OCI-LY1 (cell line): Measurements from ENCODE around the gene RNF121.

Experiments used
- H2AFZ ChIP-seq: fragments of 200-600 bp; sonication (generic), shearing (Covaris generic); 2 replicates; pipeline ENCODE4 v1.6.0; 2014; ENCODE audit warnings: antibody characterized with exemption, mild to moderate bottlenecking, low read length
- H3F3A ChIP-seq: fragments of 200-600 bp; sonication (generic), shearing (Covaris generic); 2 replicates; pipeline ENCODE4 v1.6.0; 2014; ENCODE audit warnings: mild to moderate bottlenecking, antibody characterized with exemption, low read length, moderate library complexity; ENCODE audit not compliant: insufficient read depth
- H3K27ac ChIP-seq: fragments of 200-600 bp; sonication (generic); 2 replicates; pipeline ENCODE4 v1.5.1; 2014; ENCODE audit warnings: low read length, mixed run types, mild to moderate bottlenecking, low read depth; ENCODE audit not compliant: poor library complexity, severe bottlenecking
- H3K27me3 ChIP-seq: fragments of 200-600 bp; sonication (generic); 2 replicates; pipeline ENCODE4 v1.6.0; 2014; ENCODE audit warnings: antibody characterized with exemption, mild to moderate bottlenecking, low read length, moderate library complexity; ENCODE audit not compliant: insufficient read depth
- H3K36me3 ChIP-seq: fragments of 200-600 bp; sonication (generic); 2 replicates; pipeline ENCODE4 v1.6.1; 2014; ENCODE audit warnings: mild to moderate bottlenecking, antibody characterized with exemption, low read length, moderate library complexity, mixed read lengths; ENCODE audit not compliant: insufficient read depth
- H3K4me1 ChIP-seq: fragments of 200-600 bp; sonication (generic); 2 replicates; pipeline ENCODE4 v1.5.1; 2014; ENCODE audit warnings: mild to moderate bottlenecking, low read length, moderate library complexity; ENCODE audit not compliant: insufficient read depth, severe bottlenecking
- H3K4me2 ChIP-seq: fragments of 200-600 bp; sonication (generic), shearing (Covaris generic); 2 replicates; pipeline ENCODE4 v1.6.1; 2014; ENCODE audit warnings: low read length
- H3K4me3 ChIP-seq: fragments of 200-600 bp; sonication (generic); 2 replicates; pipeline ENCODE4 v1.5.1; 2014; ENCODE audit warnings: low read length, low read depth, mild to moderate bottlenecking, mixed read lengths; ENCODE audit not compliant: poor library complexity, severe bottlenecking
- H3K79me2 ChIP-seq: fragments of 200-600 bp; shearing (Covaris generic); 2 replicates; pipeline ENCODE4 v1.6.1; 2016; ENCODE audit warnings: mixed run types, low read length, mixed read lengths; ENCODE audit not compliant: insufficient read depth
- H3K9ac ChIP-seq: fragments of 200-600 bp; sonication (generic), shearing (Covaris generic); 2 replicates; pipeline ENCODE4 v1.6.1; 2014; ENCODE audit warnings: mild to moderate bottlenecking, low read length, mixed read lengths
- H3K9me2 ChIP-seq: fragments of 200-600 bp; sonication (generic), shearing (Covaris generic); 2 replicates; pipeline ENCODE4 v1.6.1; 2014; ENCODE audit warnings: low read depth, mild to moderate bottlenecking, low read length, mixed read lengths
- H3K9me3 ChIP-seq: fragments of 200-600 bp; shearing (Covaris generic); 2 replicates; pipeline ENCODE4 v1.6.1; 2014; ENCODE audit warnings: low read length, mixed read lengths
- H4K20me1 ChIP-seq: fragments of 200-600 bp; sonication (generic), shearing (Covaris generic); 2 replicates; pipeline ENCODE4 v1.6.0; 2016; ENCODE audit warnings: mild to moderate bottlenecking, low read length; ENCODE audit not compliant: insufficient read depth
- EZH2 ChIP-seq: fragments of 200-600 bp; sonication (generic), shearing (Covaris generic); IDR thresholded peaks from 2 replicates; pipeline ENCODE4 v1.8.0; 2017; ENCODE audit warnings: borderline replicate concordance, mixed run types, mild to moderate bottlenecking, antibody characterized with exemption, low read length, moderate library complexity, mixed read lengths
- TF ChIP-seq, protein P1 (sequence below): fragments of 200-600 bp; sonication (generic), shearing (Covaris generic); IDR thresholded peaks from 2 replicates; pipeline ENCODE4 v1.5.1; 2017; ENCODE audit warnings: mild to moderate bottlenecking, antibody characterized with exemption, low read length, moderate library complexity, mixed read lengths

The RNF121 gene

DNA sequence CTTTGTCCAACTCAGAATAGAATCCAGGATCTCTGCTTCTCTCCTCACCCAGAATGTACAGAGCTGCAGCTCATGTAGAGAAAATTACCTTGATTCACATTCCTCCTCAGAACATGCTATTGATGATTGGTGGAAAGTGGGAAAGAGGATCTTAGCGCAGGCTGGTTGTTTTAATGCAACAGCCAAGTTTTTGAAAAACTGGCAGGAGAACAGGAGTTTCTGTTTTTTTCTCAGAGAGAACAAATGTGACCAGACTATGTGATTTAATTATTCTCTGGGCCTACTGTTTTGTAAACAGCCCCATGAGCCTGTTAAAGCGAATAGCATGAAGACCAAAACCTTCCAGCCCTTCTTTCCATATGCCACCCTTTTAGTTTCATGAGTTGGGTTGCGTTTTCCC, 50.8 kb downstream of the RNF121 start:
- H3K79me2 ChIP-seq: no peaks in the 10 kb centered on the region
- H3K4me1 ChIP-seq: peaks cover 13% of the 10 kb centered on the region
- H3K9me2 ChIP-seq: no peaks in the 10 kb centered on the region
- H3K9me3 ChIP-seq: no peaks in the 10 kb centered on the region
- H3K4me3 ChIP-seq: no peak overlapping the region
- TF ChIP-seq EZH2: no peak
- TF ChIP-seq, protein P1, sequence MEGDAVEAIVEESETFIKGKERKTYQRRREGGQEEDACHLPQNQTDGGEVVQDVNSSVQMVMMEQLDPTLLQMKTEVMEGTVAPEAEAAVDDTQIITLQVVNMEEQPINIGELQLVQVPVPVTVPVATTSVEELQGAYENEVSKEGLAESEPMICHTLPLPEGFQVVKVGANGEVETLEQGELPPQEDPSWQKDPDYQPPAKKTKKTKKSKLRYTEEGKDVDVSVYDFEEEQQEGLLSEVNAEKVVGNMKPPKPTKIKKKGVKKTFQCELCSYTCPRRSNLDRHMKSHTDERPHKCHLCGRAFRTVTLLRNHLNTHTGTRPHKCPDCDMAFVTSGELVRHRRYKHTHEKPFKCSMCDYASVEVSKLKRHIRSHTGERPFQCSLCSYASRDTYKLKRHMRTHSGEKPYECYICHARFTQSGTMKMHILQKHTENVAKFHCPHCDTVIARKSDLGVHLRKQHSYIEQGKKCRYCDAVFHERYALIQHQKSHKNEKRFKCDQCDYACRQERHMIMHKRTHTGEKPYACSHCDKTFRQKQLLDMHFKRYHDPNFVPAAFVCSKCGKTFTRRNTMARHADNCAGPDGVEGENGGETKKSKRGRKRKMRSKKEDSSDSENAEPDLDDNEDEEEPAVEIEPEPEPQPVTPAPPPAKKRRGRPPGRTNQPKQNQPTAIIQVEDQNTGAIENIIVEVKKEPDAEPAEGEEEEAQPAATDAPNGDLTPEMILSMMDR: no peak
- H3K36me3 ChIP-seq: peaks cover 33% of the 10 kb centered on the region
- H3K27ac ChIP-seq: no peak overlapping the region
- no peak overlapping the region for H3K9ac ChIP-seq
- no peak overlapping the region for H2AFZ ChIP-seq
- no peak overlapping the region for H3K4me2 ChIP-seq
- H4K20me1 ChIP-seq: no peaks in the 10 kb centered on the region
- no peaks in the 10 kb centered on the region for H3K27me3 ChIP-seq
- no peaks in the 10 kb centered on the region for H3F3A ChIP-seq

DNA sequence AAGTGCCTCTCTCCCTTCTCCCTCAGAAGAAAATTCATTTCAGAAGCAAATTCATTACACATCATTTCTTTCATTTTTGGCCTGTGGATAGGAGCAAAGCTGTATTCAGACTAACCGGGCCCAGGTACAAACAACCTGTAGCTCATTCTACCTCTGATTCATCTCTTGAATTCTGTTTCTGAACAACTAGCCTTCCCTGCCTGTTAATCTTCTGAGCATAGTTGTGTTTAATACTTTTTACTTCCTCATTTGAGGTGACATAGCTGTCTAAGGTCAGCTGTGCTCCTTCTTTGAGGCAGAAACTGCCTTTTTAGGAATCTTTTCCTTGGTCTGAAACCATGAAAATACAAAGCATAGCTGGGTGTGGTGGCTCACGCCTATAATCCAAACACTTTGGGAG, 57.3 kb downstream of the RNF121 start:
- Histone ChIP-seq H3K27ac (peak overlapping the region; percentile 18), H3K79me2 (no peaks in the 10 kb centered on the region), H3K9me3 (no peaks in the 10 kb centered on the region), H4K20me1 (no peaks in the 10 kb centered on the region), H3K4me1 (no peaks in the 10 kb centered on the region), H3K9me2 (no peaks in the 10 kb centered on the region), H3F3A (no peaks in the 10 kb centered on the region), H3K4me3 (no peak overlapping the region), H3K9ac (no peak overlapping the region), H3K27me3 (no peaks in the 10 kb centered on the region), H2AFZ (no peak overlapping the region), H3K4me2 (no peak overlapping the region), H3K36me3 (peaks cover 37% of the 10 kb centered on the region)
- TF ChIP-seq, protein P1: no peak
- no peak for TF ChIP-seq EZH2

DNA sequence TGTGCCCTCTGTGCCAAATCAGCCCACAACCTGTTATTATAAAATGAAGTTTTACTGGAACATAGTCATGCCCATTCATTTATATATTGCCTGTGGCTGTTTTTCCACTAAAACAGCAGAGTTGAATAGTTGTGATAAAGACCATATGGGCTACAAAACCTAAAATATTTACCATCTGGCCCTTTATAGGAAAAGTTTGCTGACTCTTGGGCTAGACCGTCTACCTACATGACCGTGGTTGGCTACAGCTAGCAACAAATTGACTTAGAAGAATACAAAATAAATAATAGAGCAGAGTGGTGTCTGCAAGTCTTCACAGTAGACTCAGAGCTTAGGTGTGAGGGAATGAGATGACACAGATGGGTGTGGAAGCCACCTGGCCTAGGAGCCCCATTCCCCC, 58.7 kb downstream of the RNF121 start:
- no peaks in the 10 kb centered on the region for H3F3A ChIP-seq
- H4K20me1 ChIP-seq: no peaks in the 10 kb centered on the region
- H3K4me2 ChIP-seq: no peak overlapping the region
- H3K4me1 ChIP-seq: no peaks in the 10 kb centered on the region
- no peak overlapping the region for H3K9ac ChIP-seq
- H3K9me3 ChIP-seq: no peaks in the 10 kb centered on the region
- no peak for TF ChIP-seq EZH2
- TF ChIP-seq, protein P1: no peak
- peaks cover 41% of the 10 kb centered on the region for H3K36me3 ChIP-seq
- no peaks in the 10 kb centered on the region for H3K79me2 ChIP-seq
- no peaks in the 10 kb centered on the region for H3K27me3 ChIP-seq
- no peaks in the 10 kb centered on the region for H3K9me2 ChIP-seq
- H2AFZ ChIP-seq: no peak overlapping the region
- H3K4me3 ChIP-seq: no peak overlapping the region
- no peak overlapping the region for H3K27ac ChIP-seq
